Neural cell (in vitro differentiated cells): ENCODE data around the gene TRAF3. TPM values are rescaled to one million over a fixed set of nuclear protein-coding genes. Genes with fewer than 3 reads are reported as not detected.

ENCODE experiments used
- H2AFZ ChIP-seq: fragments of 200-600, 300-800 bp; sonication (generic), shearing (Covaris generic); 2 replicates; pipeline ENCODE4 v1.6.0; 2014; ENCODE audit warnings: low read depth, mild to moderate bottlenecking, antibody characterized with exemption, low read length, moderate library complexity
- H3F3A ChIP-seq: fragments of 200-600 bp; shearing (Covaris generic); 2 replicates; pipeline ENCODE4 v1.6.1; 2016; ENCODE audit warnings: mild to moderate bottlenecking, moderate library complexity, mixed read lengths, antibody characterized with exemption, low read length; ENCODE audit not compliant: insufficient read depth, poor library complexity, severe bottlenecking
- H3K27ac ChIP-seq: fragments of 200-600, 300-800 bp; sonication (generic), shearing (Covaris generic); 2 replicates; pipeline ENCODE4 v1.5.1; 2014; ENCODE audit warnings: mild to moderate bottlenecking, low read length, moderate library complexity
- H3K27me3 ChIP-seq: fragments of 300-800, 200-600 bp; sonication (generic), shearing (Covaris generic); 2 replicates; pipeline ENCODE4 v1.6.0; 2014; ENCODE audit warnings: mild to moderate bottlenecking, low read depth, low read length, moderate library complexity; ENCODE audit not compliant: insufficient read depth
- H3K36me3 ChIP-seq: fragments of 300-800, 200-600 bp; sonication (generic), shearing (Covaris generic); 2 replicates; pipeline ENCODE4 v1.5.1; 2014; ENCODE audit warnings: mild to moderate bottlenecking, antibody characterized with exemption, low read length, moderate library complexity; ENCODE audit not compliant: insufficient read depth
- H3K4me2 ChIP-seq: fragments of 300-800, 200-600 bp; sonication (generic), shearing (Covaris generic); 2 replicates; pipeline ENCODE4 v1.6.0; 2014; ENCODE audit warnings: mild to moderate bottlenecking, low read length
- H3K4me3 ChIP-seq: fragments of 300-800, 200-600 bp; sonication (generic), shearing (Covaris generic); 2 replicates; pipeline ENCODE4 v1.5.1; 2014; ENCODE audit warnings: mild to moderate bottlenecking, low read length, moderate library complexity
- H3K79me2 ChIP-seq: fragments of 200-600 bp; shearing (Covaris generic); replicated peaks from 2 replicates; pipeline ENCODE4 v1.6.0; 2014; ENCODE audit warnings: mild to moderate bottlenecking, low read length, moderate library complexity; ENCODE audit not compliant: insufficient read depth
- H3K9ac ChIP-seq: fragments of 300-800, 200-600 bp; sonication (generic), shearing (Covaris generic); 2 replicates; pipeline ENCODE4 v1.6.1; 2016; ENCODE audit warnings: mild to moderate bottlenecking, low read length, mixed read lengths
- H3K9me2 ChIP-seq: fragments of 200-600 bp; shearing (Covaris generic); 2 replicates; pipeline ENCODE4 v1.6.1; 2016; ENCODE audit warnings: mild to moderate bottlenecking, low read length, mixed read lengths; ENCODE audit not compliant: insufficient read depth
- H3K9me3 ChIP-seq: fragments of 200-600, 300-800 bp; sonication (generic), shearing (Covaris generic); 2 replicates; pipeline ENCODE4 v1.6.1; 2016; ENCODE audit warnings: mild to moderate bottlenecking, mixed run types, low read length, moderate library complexity, mixed read lengths
- H4K20me1 ChIP-seq: fragments of 200-600 bp; shearing (Covaris generic); 2 replicates; pipeline ENCODE4 v1.6.1; 2016; ENCODE audit warnings: mild to moderate bottlenecking, mixed run types; ENCODE audit not compliant: insufficient read depth
- EP300 ChIP-seq: fragments of 450-650 bp; conservative IDR thresholded peaks from 2 replicates; pipeline ENCODE4 v1.6.1; 2014; ENCODE audit warnings: antibody characterized with exemption, mild to moderate bottlenecking, moderate library complexity; ENCODE audit not compliant: poor library complexity, severe bottlenecking
- EZH2 ChIP-seq: fragments of 200-600, 300-800 bp; shearing (Covaris generic), sonication (generic); IDR thresholded peaks from 2 replicates; pipeline ENCODE4 v1.6.1; 2014; ENCODE audit warnings: antibody characterized with exemption, low read length, borderline replicate concordance, mild to moderate bottlenecking; ENCODE audit not compliant: insufficient read depth, poor library complexity, severe bottlenecking
- MXI1 ChIP-seq: fragments of 450-650 bp; conservative IDR thresholded peaks from 2 replicates; pipeline ENCODE4 v1.6.1; 2014; ENCODE audit warnings: antibody characterized with exemption, mild to moderate bottlenecking; ENCODE audit not compliant: poor library complexity, severe bottlenecking
- POLR2AphosphoS5 ChIP-seq: IDR thresholded peaks from 2 replicates; pipeline ENCODE4 v1.6.1; 2012
- RAD21 ChIP-seq: fragments of 450-650 bp; conservative IDR thresholded peaks from 2 replicates; pipeline ENCODE4 v1.6.1; 2014; ENCODE audit warnings: antibody characterized with exemption, mild to moderate bottlenecking, moderate library complexity
- SMC3 ChIP-seq: fragments of 450-650 bp; conservative IDR thresholded peaks from 2 replicates; pipeline ENCODE4 v1.6.1; 2014; ENCODE audit warnings: antibody characterized with exemption, mild to moderate bottlenecking, moderate library complexity; ENCODE audit not compliant: poor library complexity
- TAF1 ChIP-seq: IDR thresholded peaks from 2 replicates; pipeline ENCODE4 v1.6.1; 2012; ENCODE audit warnings: low read depth
- polyA plus RNA-seq: library from polyadenylated mRNA; depleted of rRNA; stranded (reverse); fragments of >200 nt; gene quantifications from 2 replicates; pipeline ENCODE4 v1.2.3, GENCODE V29; 2014
- TF ChIP-seq, protein P1 (sequence below): IDR thresholded peaks from 2 replicates; pipeline ENCODE4 v1.6.1; 2012; ENCODE audit warnings: borderline replicate concordance
- TF ChIP-seq, protein P2 (sequence below): fragments of 450-650 bp; IDR thresholded peaks from 2 replicates; pipeline ENCODE4 v1.5.1; 2014; ENCODE audit warnings: antibody characterized with exemption, mild to moderate bottlenecking, moderate library complexity; ENCODE audit not compliant: poor library complexity, severe bottlenecking

Gene TRAF3
- polyA plus RNA-seq, 1 donor from 2014 or later: 13.3 TPM

DNA sequence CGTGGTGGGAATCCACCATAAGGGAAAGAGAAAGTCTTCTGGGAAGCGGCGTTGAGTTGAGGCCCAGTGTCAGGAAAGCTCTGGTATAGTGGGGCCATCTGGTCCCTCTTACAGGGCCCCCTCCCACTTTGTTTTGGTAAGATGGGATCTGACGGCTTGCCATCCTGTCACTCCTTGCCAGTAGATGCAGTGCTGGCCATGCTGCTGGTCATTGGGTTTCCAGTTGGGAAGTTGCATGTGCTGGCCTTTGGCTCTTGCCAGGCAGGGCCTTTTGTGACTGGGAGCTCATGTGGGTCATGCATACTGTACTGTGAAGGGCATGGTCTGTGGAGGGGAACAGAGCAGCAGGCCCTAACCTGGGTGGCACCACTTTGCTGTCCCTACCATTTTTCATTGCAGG lies 3.8 kb downstream of the TRAF3 start:
- Histone ChIP-seq H3K27me3 (no peaks in the 10 kb centered on the region), H2AFZ (no peak overlapping the region), H3K27ac (no peak overlapping the region)

GRCh38 chr14:102782974-102783373 lies 5.7 kb downstream of the TRAF3 start:
- no peak overlapping the region for H3K4me2 ChIP-seq
- H4K20me1 ChIP-seq: no peaks in the 10 kb centered on the region
- no peaks in the 10 kb centered on the region for H3K27me3 ChIP-seq
- no peaks in the 10 kb centered on the region for H3F3A ChIP-seq
- H3K9me2 ChIP-seq: no peaks in the 10 kb centered on the region
- no peak overlapping the region for H3K4me3 ChIP-seq
- H3K9me3 ChIP-seq: no peaks in the 10 kb centered on the region
- no peak overlapping the region for H2AFZ ChIP-seq
- no peak overlapping the region for H3K9ac ChIP-seq
- H3K79me2 ChIP-seq: peaks cover 25% of the 10 kb centered on the region
- no peak overlapping the region for H3K27ac ChIP-seq
- TF ChIP-seq RAD21: no peak
- TF ChIP-seq, protein P1, sequence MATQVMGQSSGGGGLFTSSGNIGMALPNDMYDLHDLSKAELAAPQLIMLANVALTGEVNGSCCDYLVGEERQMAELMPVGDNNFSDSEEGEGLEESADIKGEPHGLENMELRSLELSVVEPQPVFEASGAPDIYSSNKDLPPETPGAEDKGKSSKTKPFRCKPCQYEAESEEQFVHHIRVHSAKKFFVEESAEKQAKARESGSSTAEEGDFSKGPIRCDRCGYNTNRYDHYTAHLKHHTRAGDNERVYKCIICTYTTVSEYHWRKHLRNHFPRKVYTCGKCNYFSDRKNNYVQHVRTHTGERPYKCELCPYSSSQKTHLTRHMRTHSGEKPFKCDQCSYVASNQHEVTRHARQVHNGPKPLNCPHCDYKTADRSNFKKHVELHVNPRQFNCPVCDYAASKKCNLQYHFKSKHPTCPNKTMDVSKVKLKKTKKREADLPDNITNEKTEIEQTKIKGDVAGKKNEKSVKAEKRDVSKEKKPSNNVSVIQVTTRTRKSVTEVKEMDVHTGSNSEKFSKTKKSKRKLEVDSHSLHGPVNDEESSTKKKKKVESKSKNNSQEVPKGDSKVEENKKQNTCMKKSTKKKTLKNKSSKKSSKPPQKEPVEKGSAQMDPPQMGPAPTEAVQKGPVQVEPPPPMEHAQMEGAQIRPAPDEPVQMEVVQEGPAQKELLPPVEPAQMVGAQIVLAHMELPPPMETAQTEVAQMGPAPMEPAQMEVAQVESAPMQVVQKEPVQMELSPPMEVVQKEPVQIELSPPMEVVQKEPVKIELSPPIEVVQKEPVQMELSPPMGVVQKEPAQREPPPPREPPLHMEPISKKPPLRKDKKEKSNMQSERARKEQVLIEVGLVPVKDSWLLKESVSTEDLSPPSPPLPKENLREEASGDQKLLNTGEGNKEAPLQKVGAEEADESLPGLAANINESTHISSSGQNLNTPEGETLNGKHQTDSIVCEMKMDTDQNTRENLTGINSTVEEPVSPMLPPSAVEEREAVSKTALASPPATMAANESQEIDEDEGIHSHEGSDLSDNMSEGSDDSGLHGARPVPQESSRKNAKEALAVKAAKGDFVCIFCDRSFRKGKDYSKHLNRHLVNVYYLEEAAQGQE: no peak
- TF ChIP-seq POLR2AphosphoS5: no peak
- no peak for TF ChIP-seq SMC3
- no peak for TF ChIP-seq MXI1
- no peak for TF ChIP-seq EP300
- no peak for TF ChIP-seq EZH2
- no peak for TF ChIP-seq TAF1
- TF ChIP-seq, protein P2, sequence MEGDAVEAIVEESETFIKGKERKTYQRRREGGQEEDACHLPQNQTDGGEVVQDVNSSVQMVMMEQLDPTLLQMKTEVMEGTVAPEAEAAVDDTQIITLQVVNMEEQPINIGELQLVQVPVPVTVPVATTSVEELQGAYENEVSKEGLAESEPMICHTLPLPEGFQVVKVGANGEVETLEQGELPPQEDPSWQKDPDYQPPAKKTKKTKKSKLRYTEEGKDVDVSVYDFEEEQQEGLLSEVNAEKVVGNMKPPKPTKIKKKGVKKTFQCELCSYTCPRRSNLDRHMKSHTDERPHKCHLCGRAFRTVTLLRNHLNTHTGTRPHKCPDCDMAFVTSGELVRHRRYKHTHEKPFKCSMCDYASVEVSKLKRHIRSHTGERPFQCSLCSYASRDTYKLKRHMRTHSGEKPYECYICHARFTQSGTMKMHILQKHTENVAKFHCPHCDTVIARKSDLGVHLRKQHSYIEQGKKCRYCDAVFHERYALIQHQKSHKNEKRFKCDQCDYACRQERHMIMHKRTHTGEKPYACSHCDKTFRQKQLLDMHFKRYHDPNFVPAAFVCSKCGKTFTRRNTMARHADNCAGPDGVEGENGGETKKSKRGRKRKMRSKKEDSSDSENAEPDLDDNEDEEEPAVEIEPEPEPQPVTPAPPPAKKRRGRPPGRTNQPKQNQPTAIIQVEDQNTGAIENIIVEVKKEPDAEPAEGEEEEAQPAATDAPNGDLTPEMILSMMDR: no peak
- no peaks in the 10 kb centered on the region for H3K36me3 ChIP-seq

More for the DNA sequence above, 3.8 kb downstream of the TRAF3 start:
- Histone ChIP-seq H3K36me3 (no peaks in the 10 kb centered on the region), H3F3A (no peaks in the 10 kb centered on the region), H3K4me2 (no peak overlapping the region), H4K20me1 (no peaks in the 10 kb centered on the region), H3K9me3 (no peaks in the 10 kb centered on the region), H3K79me2 (peaks cover 25% of the 10 kb centered on the region), H3K9me2 (no peaks in the 10 kb centered on the region), H3K9ac (no peak overlapping the region), H3K4me3 (no peak overlapping the region)
- TF ChIP-seq EZH2: no peak
- no peak for TF ChIP-seq EP300
- no peak for TF ChIP-seq SMC3
- no peak for TF ChIP-seq MXI1
- no peak for TF ChIP-seq RAD21
- TF ChIP-seq, protein P1: no peak
- TF ChIP-seq TAF1: no peak
- TF ChIP-seq POLR2AphosphoS5: no peak
- TF ChIP-seq, protein P2: no peak
